HCEC 1CT (cell line): ENCODE data around the gene SMARCB1.

ENCODE experiments used
- DNase-seq: peaks from one replicate; pipeline ENCODE4 v3.0.0-alpha.2; 2017

SMARCB1 gene

DNA sequence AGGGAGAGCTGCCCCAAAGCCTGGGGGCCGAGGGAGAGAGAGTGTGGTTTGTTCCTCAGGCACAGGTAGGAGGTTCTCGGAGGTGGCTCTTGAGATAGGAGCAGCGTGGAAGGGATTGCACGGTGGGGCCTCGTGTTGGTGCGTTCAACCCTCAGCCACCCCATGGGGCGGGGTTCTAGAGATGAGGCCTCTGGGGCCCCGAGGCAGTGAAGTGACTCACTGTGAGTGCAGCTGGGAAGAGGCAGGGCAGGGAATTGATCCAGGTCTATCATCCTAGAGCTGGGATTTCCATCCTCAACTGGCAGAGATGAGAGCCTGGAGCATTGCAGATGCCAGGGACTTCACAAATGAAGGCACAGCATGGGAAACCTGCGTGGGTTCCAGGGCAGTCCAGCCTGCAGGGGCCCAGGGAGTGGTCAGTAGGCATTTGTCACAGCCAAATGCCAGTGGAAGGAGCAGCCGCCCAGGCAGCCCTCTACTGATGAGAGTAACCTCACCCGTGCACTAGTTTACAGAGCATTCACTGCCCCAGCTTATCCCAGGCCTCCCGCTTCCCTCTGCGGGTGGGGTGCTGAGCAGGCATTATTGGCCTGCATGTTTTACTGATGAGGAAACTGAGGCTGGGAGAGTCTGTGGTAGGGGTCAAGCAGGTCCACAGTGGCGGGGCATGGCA is 5.1 kb upstream of the SMARCB1 start:
- DNase-seq, result peak; percentile 71

DNA sequence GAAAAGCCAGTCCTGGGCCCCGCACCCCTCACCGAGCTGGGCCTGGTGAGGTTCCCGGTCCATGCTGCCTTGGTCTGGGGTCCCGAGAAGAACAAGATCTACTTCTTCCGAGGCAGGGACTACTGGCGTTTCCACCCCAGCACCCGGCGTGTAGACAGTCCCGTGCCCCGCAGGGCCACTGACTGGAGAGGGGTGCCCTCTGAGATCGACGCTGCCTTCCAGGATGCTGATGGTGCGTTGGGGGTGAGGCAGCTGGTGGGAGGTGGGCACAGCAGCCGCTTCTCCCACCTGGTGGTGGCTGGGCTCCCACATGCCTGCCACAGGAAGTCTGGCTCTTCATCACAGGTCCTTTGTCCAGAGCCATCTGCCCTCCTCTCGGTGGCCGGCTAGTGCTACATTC is 4.5 kb upstream of the SMARCB1 start:
- DNase-seq, result no peak

DNA sequence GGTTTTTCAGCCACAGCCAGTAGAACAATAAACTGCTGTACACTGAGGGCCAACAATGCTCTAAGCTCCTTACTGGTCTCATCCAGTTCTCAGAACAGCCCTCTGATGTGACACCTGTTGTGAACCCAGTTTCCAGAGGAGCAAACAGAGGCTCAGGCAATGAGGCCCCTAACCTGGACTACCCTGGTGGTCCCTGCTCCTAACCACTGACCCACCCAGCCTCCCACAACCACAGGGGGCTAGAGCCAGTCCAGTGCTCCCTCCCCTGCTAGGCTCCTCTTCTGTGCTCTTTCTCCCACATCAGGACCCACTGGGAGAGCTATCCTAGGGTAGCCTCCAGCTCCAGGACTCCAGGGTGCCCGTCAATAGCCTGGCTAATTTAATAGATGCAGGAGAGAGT is 4.1 kb upstream of the SMARCB1 start:
- DNase-seq, result no peak

DNA sequence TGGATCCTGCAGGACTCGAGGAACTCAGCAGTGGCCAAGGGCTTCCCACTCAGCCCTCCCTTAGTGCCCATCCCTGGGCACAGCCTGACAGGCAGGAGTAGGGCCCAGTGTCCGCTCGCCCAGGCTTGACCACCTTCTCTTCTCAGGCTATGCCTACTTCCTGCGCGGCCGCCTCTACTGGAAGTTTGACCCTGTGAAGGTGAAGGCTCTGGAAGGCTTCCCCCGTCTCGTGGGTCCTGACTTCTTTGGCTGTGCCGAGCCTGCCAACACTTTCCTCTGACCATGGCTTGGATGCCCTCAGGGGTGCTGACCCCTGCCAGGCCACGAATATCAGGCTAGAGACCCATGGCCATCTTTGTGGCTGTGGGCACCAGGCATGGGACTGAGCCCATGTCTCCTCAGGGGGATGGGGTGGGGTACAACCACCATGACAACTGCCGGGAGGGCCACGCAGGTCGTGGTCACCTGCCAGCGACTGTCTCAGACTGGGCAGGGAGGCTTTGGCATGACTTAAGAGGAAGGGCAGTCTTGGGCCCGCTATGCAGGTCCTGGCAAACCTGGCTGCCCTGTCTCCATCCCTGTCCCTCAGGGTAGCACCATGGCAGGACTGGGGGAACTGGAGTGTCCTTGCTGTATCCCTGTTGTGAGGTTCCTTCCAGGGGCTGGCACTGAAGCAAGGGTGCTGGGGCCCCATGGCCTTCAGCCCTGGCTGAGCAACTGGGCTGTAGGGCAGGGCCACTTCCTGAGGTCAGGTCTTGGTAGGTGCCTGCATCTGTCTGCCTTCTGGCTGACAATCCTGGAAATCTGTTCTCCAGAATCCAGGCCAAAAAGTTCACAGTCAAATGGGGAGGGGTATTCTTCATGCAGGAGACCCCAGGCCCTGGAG is 3.3 kb upstream of the SMARCB1 start:
- DNase-seq, result no peak

DNA sequence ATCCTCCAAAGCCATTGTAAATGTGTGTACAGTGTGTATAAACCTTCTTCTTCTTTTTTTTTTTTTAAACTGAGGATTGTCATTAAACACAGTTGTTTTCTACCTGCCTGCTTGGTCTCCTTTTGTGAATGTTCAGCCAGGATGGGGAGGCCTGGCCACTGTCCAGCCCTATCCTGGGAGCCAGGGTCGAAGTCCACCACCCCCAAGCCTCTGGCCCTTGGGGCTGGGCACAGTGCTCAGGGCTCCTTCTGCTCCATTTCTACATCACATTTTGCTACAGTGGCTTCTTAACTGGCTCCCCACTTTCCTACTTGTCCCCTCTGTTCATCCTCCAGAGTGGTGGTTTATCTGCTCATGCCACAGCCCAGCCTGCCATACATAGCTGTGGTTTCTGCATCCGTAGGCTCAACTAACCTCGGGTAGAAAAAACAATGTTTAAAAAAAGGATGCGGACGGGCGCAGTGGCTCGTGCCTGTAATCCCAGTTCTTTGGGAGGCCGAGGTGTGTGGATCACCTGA is 2.5 kb upstream of the SMARCB1 start:
- DNase-seq, result no peak

DNA sequence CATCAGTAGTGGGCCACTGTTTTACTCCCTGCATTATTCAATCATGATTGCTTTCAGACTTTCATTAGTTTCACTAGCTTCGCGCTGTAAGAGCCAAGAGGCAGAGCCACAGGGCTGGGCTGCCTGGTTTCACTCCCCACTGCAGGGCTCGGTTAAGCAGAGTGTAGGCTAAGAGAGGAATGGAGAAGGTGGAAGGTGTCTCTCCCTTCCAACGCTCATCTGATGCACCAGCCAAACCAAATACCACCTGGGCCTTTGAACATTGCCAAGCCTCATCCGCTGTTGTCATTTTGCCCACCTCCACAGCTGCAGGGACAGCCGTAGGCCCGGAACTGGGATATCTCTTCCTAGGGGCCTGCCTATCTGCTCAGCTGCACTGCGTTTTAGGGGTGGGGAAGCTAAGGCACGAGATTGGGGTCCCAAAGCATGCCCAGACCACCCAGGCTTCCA is 480 bp upstream of the SMARCB1 start:
- no peak for DNase-seq

DNA sequence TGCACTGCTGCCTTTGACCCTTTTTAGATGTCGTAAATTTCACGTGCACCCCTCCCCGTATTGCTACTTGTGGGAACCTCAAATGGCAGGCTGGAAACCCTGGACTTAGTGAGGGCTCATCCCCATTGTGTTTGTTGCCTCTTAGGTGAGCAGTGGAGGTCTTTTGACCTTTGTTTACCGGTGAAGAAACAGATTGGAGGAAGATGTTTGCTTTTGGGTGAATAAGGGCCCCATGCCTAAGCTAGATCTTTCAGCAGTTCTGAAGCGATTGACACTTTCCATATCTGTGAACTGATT is 782 bp downstream of the SMARCB1 start:
- no peak for DNase-seq

DNA sequence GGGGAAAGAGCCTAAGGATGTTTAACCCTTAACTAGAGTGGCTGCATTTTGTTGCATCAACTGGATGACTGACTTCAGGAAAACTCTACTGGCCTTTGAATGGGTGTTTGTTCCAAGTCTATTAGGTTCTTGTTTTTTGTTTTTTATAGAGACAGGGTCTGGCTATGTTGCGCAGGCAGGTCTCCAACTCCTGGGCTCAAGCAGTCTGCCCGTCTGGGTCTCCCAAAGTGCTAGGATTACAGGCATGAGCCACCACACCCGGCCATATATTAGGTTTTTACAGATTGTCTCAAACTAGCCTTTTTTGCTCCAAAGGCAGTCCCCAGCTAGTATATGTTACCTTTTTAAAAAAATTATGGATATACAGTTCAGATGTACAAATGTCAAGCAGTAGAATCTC is 1.1 kb downstream of the SMARCB1 start:
- DNase-seq, result no peak

DNA sequence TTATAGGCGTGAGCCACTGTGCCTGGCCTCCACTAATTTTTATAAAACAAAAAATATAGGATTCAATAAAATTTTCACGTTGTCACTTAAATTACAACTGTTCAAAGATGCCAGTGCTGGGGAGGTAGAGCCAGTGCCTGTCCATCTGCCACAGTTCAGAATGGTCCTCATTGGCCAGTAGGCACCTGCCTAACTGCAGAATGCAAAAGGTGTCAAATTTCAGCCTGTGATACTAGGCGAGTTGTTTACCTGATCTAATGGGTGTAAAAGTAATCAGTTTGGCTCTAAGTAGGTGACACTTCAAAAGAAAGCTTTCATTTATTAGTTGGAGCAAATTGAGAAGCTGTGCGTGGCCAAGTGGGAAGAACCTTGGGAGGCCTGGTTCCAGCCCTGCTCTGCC is 2.4 kb downstream of the SMARCB1 start:
- DNase-seq, result no peak

DNA sequence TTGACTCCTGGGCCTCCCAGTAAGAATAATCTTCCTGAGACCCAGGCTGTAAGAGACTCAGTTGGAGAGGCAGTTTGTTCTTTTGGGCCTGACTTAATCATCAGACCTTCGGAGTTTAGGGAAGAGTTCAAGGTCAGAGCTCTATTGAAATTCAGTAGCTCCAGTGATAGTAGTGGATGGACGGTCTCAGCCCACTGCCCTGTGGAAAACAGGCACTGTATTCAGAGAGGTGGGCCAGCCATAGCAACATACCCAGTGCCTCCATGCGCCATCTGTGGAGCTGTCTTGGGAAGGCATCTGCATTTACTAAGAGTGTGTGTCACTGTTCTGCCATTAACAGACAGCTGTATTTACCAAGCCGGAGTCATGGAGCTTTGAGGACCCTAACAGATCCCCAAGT is 2.9 kb downstream of the SMARCB1 start:
- DNase-seq, result no peak

DNA sequence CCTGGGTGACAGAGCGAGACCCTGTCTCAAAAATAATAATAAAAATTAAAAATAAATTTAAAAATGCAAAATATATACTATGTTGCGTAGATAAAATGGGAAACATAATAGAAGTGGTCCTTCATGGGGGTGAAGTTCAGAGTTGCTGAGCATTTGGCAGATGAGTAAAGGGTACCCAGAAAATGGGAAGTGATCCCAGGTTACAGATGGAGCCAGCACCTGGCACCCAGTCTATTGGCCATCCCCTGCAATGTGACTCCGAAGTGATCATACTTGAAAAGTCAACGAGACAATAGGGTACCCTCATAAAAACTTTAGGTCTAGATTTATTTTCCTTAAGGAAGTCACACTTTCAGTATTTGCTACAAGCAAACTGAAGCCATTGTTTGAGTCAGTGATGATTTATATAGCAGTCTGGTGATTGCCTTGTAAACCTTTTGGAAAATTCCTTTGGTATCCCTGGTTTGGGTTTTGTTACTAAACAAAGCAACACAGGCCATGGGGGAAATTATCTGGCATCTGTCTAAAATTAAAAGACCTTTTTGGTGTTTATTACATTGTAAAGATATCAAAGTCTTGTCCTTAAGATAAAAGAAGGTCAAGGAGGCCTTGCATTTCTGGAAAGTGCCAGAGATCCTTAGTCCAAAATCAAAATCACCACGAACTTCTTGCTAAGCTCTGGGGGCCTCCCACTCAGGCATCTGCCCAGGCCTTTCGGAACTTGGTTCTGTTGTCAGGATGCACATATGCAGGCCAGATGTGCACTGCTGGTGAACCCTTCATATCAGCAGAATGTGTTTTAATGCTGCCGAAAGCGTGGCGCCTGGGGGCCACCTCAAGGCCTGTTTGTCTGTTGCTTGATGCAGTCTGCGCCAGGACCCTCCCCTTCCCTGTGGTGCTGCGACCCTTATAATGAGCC is 4.3 kb downstream of the SMARCB1 start:
- DNase-seq, result peak; percentile 24

DNA sequence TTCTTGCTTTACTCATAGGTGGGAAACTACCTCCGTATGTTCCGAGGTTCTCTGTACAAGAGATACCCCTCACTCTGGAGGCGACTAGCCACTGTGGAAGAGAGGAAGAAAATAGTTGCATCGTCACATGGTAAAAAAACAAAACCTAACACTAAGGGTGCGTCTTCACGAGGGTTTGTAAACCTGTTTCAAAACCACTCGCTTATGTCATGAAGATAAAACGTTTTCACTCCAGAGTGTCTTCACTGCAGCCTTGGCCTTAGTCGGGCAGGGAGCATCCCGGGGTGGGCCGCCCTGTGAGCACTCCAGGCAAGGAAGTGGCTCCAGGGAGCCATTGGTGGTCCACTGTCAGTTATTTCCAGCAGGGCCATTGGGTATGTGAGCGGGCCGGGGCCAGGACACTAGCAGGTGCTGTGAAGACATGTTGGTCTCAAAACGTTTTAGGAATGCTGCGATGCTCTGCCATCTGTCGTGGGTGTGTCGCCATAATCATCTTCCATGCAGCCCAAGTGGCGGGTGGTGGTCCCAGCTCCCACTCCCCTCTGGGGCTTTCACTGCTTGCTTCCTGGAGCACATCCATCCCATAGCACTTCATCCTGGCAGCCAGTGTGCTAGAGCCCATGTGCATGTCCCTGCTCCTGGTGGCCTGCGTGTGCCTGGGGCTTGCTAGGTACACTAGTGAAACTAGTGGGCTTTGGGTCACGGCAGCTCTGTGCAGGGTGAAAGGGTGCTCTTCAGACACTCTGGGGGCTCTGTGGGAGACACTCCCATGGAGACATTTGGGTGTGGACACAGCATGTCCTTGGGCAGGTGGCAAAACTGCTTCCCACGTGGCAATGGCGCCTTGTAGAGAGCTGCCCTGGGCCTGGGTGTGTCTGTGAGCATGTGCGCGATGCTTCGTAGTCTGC is 5.2 kb downstream of the SMARCB1 start:
- no peak for DNase-seq

DNA sequence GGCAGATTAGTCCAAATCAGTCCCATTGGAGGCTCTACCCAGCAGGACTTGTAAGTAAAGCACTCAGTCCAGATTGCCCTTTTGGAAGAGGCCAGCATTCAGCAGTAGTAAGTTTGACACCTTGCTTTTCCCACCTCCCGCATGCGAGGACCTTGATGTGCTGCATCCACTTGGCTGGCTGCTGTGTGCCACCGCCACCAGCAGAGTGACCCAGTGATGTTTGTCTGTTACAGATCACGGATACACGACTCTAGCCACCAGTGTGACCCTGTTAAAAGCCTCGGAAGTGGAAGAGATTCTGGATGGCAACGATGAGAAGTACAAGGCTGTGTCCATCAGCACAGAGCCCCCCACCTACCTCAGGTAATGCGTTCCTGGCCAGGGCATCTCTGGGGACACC is 6.6 kb downstream of the SMARCB1 start:
- DNase-seq, result no peak

DNA sequence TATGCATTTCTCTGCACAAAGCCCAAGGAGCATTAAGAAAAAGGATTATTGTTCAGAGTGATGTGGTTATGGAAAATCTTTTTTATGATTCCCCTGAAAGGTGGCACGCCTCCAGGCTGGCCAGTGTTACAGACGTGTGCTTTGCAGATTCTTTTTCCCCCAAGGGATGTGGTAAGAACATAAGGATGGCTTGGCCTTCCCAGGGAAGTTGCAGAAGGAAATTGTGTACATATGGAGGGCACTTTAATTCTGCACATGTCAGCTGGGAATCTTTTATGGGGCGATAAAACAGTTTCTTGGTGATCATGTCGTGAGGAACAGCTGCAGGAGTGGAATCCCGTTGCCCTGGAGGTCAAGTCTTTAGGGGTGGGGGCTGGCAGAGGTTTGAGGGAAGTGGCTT is 9.7 kb downstream of the SMARCB1 start:
- no peak for DNase-seq

DNA sequence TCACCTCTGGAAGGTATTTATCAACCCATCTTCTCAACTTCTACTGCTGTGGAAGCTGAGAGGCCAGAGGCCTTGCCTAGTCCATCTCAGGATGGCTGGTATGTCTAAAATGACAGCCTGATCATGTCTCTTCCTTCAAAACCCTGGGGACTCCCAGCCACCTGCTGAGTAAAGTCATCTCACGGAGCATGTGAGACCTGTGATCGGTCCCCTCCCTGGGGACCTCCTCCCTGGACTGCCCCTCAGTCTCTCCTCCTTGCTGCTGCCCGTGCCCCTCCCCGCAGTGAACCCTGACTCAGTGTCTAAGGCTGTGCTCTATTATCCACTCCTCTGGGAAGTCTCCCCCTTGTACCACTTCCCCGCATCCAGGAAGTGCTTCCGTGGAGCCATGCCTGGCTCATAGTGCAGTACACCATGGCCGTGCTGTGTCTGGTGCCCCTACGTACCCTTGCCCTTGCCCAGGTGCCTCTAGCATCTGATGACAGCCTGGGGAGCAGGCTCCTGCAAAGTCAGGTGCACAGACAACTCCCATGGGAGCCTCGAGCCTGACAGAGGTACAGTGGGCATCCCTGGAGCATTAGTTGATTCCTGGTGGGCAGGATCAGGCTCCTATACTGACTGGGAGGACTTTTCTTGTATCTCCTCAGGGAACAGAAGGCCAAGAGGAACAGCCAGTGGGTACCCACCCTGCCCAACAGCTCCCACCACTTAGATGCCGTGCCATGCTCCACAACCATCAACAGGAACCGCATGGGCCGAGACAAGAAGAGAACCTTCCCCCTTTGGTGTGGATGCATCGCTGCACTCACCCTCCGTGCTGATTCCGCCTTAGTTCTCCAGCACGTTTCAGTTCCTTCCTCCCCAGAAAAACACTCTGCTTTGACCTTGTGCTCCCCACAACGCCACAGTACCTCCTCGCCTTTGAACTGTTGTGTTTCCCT is 13.8 kb downstream of the SMARCB1 start:
- DNase-seq, result no peak

DNA sequence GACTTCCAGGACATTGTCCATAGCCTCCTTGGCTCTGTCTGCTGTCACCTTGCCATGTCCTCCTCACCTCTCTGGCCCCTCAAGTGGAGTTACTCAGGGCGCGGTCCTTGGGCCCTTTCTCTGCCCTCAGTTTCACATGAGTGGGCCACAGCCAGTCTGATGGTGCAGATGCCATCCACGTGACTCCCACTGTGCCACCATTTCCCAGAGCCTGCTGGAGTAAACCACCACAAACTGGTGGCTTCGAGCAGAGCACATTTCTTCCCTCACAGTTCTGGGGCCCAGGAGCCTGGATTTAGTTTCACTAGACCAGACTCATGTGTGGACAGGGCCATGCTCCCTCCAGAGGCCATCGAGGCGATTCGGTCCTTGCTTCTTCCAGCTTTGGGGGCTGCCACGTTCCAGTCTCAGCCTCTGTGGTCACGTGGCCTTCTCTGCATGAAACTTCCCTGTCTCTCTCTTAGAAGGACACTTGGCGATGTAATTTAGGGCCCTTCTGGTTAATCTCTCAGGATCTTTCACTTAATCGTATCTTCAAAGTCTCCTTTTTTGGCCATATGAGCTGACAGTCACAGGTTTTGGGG is 14.6 kb downstream of the SMARCB1 start:
- no peak for DNase-seq

DNA sequence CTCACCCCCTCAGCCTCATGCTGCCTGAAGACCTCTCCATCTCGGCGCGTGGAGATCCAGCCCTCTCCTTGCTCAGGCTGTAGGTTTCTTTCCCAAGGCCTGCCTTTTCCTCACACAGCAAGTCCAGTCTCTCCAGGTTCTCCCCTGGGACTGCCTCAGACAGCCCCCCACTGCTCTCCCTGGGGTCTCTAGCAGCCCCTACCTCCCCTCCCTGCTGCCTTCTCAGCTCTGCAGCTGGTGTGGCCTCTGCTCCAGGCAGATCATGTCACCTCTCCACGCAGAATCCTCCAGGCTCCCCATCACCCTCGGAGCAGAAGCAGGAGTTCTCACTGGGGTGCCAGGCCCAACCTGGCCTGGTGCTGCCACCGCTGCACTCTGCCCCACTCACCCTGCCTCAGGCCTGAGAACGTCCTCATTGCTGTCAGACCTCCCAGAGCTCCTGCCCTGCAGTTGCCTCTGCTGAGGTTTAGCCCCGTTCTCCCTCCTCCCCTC is 15.2 kb downstream of the SMARCB1 start:
- no peak for DNase-seq

DNA sequence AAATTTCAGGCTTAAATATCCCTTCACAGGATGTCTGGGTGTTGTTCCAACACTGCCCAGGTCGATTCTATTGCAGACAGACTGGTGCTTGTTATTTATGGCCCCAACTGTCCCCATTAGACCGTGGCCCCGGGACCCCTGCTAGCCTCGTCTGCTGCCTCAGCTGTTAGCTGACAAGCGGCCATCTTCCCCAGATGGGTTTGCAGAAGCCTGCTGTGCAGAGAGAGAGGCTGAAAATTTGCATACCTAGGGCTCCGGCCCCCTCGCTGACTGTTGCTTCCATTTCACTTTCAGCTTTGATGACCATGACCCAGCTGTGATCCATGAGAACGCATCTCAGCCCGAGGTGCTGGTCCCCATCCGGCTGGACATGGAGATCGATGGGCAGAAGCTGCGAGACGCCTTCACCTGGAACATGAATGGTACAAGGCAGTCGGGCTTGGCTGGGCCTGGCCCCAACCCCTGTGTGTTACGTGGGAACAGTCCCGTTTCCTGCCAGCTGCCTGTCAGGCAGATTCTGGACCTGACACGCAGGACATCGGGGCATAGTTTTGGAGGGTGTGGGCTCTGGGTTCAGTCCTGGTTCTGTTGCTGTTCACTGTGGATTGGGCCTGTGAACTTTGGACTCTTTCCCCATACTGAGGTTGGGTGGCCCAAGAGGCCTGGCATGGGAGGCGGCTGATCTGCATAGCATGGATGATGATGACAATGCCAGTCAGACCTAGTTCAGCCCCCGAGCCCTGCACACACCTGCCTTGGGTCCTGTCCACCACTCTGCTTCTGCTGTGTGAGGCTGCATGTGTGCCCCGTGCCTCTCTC is 16.4 kb downstream of the SMARCB1 start:
- DNase-seq, result no peak

DNA sequence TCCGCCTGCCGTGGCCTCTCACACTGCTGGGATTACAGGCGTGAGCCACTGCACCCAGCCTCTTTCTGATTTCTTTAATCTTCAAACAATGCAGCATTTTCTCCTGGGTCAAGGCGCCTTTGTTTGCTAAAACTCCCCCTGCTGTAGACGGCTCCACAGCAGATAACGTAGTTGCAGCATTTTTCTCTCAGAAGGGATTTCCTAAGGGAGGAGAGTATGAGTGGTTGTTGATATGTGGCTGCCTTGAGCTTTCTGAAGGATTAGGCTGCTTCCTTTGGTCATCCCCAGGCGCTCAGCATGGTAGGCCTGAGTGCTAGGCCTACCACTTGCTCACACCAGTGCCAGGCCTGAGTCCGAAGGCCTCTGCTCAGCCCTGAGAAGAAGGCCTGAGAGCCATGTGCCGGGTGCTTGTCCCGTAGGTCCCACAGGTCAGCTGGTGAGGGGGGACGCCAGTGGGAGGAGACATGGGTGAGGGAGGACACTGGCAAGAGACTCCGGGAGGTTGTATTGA is 18.1 kb downstream of the SMARCB1 start:
- DNase-seq, result no peak
